AG04450 (cell line): ENCODE results near the gene DUOX1. TPM values are rescaled to one million over a fixed set of nuclear protein-coding genes. Genes with fewer than 3 reads are reported as not detected.

Source experiments
- CTCF ChIA-PET: fragments of 300-600, 350-600 bp; formaldehyde crosslinking; extraction: SDS; loops from one replicate; lab custom pipeline; 2022; ENCODE audit warnings: antibody characterized with exemption, inconsistent platforms; lab: Charles Lee
- POLR2A ChIA-PET: fragments of 350-600 bp; formaldehyde crosslinking; extraction: SDS; loops from one replicate; lab custom pipeline; 2021; ENCODE audit warnings: antibody characterized with exemption, inconsistent platforms; lab: Yijun Ruan, JAX
- DNase-seq: peaks from one replicate; pipeline ENCODE4 v3.0.0-alpha.2; 2011; ENCODE audit warnings: low read depth, low spot score
- H3K27ac ChIP-seq: one replicate; pipeline ENCODE4 v1.5.1; 2012; ENCODE audit warnings: low read depth, low read length, control low read depth
- H3K27me3 ChIP-seq: one replicate; pipeline ENCODE4 v1.6.0; 2012; ENCODE audit warnings: low read length; ENCODE audit not compliant: control insufficient read depth, insufficient read depth
- H3K4me3 ChIP-seq: 2 replicates; pipeline ENCODE4 v1.5.1; 2011; ENCODE audit warnings: mild to moderate bottlenecking, low read depth, low read length, control low read depth
- H3K9me3 ChIP-seq: 2 replicates; pipeline ENCODE4 v1.5.1; 2012; ENCODE audit warnings: low read length; ENCODE audit not compliant: control insufficient read depth, insufficient read depth
- polyA plus RNA-seq: library from polyadenylated mRNA; depleted of rRNA; stranded (reverse); fragments of >200 nt; gene quantifications from 2 replicates; pipeline ENCODE4 v1.2.3, GENCODE V29; 2011
- TF ChIP-seq, protein P1 (sequence below): IDR thresholded peaks from 2 replicates; pipeline ENCODE4 v1.5.1; 2011; ENCODE audit warnings: low read depth, low read length, control low read depth, inconsistent platforms

Gene DUOX1
- polyA plus RNA-seq, 1 experiment = not detected

DNA sequence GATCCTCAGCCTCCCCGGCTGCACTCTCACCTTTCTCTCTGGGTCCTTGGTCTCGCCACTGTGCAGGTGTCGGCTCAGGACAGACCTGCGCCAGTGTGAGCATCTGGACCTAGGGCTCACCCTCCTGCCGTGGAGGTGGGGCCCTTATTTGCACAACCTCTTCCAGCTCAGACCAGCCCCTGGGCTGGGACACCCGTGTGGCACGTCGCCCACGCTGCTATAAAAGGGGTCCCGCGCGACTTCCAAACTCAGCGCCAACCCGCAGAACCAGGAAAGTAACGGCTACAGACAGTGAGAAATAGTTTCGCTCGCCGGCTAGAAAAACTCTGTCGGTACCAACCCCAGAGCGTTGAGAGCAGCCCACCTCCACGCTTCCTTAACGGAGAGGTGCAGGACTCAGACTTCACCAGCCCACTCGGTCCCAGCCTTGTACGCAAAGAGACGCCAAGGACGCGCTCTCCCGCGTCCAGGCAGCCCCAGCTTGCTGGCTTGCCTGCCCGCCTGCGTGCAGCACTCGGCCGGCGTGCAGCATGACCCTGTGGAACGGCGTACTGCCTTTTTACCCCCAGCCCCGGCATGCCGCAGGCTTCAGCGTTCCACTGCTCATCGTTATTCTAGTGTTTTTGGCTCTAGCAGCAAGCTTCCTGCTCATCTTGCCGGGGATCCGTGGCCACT is 15.6 kb upstream of the DUOX1 start, which contains the start of the genes DUOX2 and DUOXA2:
Gene DUOX2 (minus strand): TSS at position 97 of the 675 bp plus-strand sequence. CDS start 761 bp downstream, outside the sequence.
Gene DUOXA2 (plus strand): TSS at position 251 of the 675 bp plus-strand sequence. CDS start 280 bp downstream, at position 531.
- no peak within 1 kb of the TSS for H3K27ac ChIP-seq
- no peak within 1 kb of the TSS for H3K4me3 ChIP-seq
- TF ChIP-seq, protein P1, sequence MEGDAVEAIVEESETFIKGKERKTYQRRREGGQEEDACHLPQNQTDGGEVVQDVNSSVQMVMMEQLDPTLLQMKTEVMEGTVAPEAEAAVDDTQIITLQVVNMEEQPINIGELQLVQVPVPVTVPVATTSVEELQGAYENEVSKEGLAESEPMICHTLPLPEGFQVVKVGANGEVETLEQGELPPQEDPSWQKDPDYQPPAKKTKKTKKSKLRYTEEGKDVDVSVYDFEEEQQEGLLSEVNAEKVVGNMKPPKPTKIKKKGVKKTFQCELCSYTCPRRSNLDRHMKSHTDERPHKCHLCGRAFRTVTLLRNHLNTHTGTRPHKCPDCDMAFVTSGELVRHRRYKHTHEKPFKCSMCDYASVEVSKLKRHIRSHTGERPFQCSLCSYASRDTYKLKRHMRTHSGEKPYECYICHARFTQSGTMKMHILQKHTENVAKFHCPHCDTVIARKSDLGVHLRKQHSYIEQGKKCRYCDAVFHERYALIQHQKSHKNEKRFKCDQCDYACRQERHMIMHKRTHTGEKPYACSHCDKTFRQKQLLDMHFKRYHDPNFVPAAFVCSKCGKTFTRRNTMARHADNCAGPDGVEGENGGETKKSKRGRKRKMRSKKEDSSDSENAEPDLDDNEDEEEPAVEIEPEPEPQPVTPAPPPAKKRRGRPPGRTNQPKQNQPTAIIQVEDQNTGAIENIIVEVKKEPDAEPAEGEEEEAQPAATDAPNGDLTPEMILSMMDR = no peak
- POLR2A ChIA-PET = no interaction called here
- CTCF ChIA-PET = interaction anchor here (1.0 to 1.3 kb wide), 2 partner anchors 13 to 84 kb away, joined by 3 read pairs; no protein-coding TSS in a partner anchor
- no peaks in the 10 kb centered on the region; the same call in 1 of the 2 replicates for H3K9me3 ChIP-seq
- H3K27me3 ChIP-seq = peaks cover 80% of the 10 kb centered on the region
- no peak for DNase-seq

DNA sequence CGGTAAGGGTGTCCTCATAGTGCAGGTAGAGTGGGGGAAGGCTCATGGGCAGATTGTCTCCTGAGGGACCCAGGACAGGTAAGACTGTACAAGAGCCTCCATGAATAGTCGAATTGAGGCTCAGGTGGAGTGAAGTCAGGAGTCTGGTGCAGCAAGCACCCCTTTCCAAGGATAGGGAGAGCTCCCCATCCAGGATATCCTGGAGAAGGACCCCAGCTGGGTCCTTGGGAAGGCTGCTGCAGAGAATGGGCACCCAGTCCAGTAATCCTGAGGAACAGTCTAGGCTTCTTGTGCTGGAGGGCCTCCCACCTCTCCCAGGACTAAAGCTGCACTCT is 15.1 kb upstream of the DUOX1 start:
- Histone ChIP-seq H3K27ac (no peak overlapping the region), H3K4me3 (no peak overlapping the region), H3K27me3 (peaks cover 75% of the 10 kb centered on the region), H3K9me3 (no peaks in the 10 kb centered on the region; the same call in 1 of the 2 replicates)
- POLR2A ChIA-PET = no interaction called here
- DNase-seq = no peak
- TF ChIP-seq, protein P1 = no peak
- CTCF ChIA-PET = interaction anchor here (1.0 to 1.3 kb wide), 2 partner anchors 12 to 83 kb away, joined by 3 read pairs; no protein-coding TSS in a partner anchor

DNA sequence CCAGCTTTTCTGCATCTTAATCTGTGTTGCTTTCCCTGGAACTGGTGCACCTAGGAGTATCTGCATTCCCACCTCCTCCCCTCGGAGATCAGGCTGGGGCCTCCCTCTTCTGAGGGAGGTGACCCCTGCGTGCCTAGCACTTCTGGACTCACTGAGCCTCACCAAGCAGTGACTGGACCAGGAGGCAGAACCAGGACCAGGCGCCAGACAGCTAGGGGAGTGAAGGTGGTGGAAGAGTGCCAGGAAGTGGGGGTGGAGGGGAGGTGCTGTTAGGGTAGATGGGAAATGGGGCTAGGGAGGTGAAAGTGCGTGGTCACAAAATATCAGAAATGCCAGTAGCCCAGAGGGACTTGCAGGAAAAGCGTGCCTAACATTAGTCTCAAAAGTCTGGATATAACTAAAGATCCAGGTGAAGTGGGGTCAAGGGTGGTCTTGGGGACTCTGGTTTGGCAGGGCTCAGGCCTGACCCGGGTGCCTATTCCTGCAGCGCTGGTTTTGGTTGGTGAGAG is 14.4 kb upstream of the DUOX1 start:
- Histone ChIP-seq H3K27ac (no peak overlapping the region), H3K27me3 (peaks cover 68% of the 10 kb centered on the region), H3K4me3 (no peak overlapping the region), H3K9me3 (no peaks in the 10 kb centered on the region; the same call in 1 of the 2 replicates)
- TF ChIP-seq, protein P1 = no peak
- DNase-seq = no peak
- CTCF ChIA-PET = interaction anchor here (1.3 kb wide), 1 partner anchor 12 kb away, joined by 3 read pairs; no protein-coding TSS in a partner anchor
- POLR2A ChIA-PET = no interaction called here

DNA sequence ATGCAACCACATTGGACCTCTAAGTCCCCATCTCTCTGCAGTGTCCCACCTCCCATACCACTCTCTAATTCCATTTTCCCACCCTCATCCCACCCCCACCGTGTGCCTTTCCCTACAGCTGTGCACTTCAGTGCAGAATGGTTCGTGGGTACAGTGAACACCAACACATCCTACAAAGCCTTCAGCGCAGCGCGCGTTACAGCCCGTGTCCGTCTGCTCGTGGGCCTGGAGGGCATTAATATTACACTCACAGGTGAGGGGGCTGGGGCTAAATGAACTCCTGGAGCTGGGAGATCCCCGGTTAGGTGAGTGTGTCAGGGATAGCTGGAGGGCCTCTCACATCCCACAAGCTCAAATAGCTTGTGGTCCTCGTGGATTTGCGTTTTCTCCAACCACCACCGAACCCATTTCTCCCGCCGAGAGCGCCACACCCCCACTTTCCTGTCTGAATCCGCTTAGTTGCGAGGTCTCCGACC is 13.8 kb upstream of the DUOX1 start:
- TF ChIP-seq, protein P1 = no peak
- Histone ChIP-seq H3K4me3 (no peak overlapping the region), H3K9me3 (no peaks in the 10 kb centered on the region; the same call in 1 of the 2 replicates), H3K27ac (no peak overlapping the region), H3K27me3 (peaks cover 63% of the 10 kb centered on the region)
- DNase-seq = no peak
- POLR2A ChIA-PET = no interaction called here
- CTCF ChIA-PET = interaction anchor here (0.5 to 1.4 kb wide), 2 partner anchors 9 to 304 kb away, joined by 3 to 4 read pairs; no protein-coding TSS in a partner anchor
